Epidermal melanocyte (primary cell): ENCODE measurements around the gene TEAD4.
A peak's percentile ranks its signal among the peaks of the same experiment; 100 is the strongest.

Experiments used
- DNase-seq: peaks from one replicate; pipeline ENCODE4 v3.0.0; 2011; ENCODE audit warnings: low spot score; ENCODE audit not compliant: insufficient read length

The TEAD4 gene

GRCh38 chr12:3032161-3032560 lies 73.0 kb downstream of the TEAD4 start:
- no peak for DNase-seq

- no peak for DNase-seq
These were observed 73.8 kb downstream of the TEAD4 start for GRCh38 chr12:3032770-3033538.

DNA sequence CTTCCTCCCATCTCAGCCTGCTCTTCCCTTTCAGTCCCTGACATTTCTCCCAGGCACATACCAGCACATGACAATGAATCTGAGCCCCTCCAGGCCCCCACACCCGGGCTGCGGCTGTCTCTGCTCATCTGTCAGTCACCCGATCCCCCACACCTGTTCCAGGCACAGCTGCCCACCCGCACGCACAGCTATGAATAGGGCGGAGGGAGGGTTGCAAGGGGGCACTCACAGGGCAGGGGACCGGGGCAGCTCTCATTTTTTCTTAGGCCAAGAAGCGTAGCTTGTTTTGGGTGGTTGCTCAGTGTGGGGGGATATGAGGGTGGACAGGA lies 74.3 kb downstream of the TEAD4 start:
- DNase-seq, result no peak

- peak; percentile 88 for DNase-seq
These were observed 75.0 kb downstream of the TEAD4 start for GRCh38 chr12:3034067-3034750.

GRCh38 chr12:3035171-3035570 lies 76.0 kb downstream of the TEAD4 start:
- DNase-seq, result no peak

- no peak for DNase-seq
These were observed 76.9 kb downstream of the TEAD4 start for GRCh38 chr12:3035815-3036702.

- DNase-seq, result no peak
These were observed 77.9 kb downstream of the TEAD4 start for GRCh38 chr12:3036901-3037600.

DNA sequence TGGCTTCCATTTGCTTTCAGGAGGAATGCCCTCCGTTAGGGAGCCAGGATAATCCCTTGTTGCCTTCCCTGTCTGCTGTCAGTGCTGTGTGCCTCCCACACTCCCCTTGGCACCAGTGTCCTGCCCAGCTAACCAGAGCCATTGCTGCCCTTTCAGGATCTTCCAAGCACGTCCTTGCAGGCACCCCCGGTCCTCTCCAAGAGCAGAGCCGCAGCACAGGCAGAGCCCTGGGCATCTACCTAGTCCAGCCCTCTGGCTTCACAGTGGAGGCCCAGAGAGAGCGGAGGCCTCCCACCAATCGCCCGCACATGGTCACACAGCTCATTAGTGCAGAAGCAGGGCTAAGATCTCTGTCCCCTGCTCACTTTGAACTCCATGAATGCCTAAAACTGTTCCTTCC lies 79.0 kb downstream of the TEAD4 start:
- no peak for DNase-seq

DNA sequence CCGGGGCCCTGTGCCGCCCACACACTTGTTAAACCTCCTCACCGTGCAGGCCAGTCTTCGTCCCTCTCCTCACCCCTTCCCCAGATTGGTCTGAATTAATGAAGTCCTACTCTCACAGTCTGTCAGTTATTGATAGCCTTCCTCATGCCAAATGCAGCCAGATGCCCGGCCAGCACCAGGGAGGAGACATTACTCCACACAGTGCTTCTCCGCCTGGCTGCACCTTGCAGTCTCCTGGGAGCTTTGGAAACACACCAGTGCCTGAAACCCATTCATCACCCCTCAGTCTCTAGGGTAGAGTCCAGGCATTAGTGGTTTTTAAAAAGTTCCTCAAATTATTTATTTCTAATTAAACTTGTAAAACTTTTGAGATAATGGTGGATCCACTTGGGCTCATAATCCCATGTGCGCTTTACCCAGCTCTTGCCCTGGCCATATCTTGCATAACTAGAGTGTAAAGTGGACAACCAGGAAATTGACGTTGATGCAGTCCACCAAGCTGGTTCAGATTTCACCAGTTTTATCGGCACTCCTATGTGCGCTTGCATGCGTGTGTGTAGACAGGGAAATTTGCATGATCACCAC lies 79.8 kb downstream of the TEAD4 start:
- no peak for DNase-seq

DNA sequence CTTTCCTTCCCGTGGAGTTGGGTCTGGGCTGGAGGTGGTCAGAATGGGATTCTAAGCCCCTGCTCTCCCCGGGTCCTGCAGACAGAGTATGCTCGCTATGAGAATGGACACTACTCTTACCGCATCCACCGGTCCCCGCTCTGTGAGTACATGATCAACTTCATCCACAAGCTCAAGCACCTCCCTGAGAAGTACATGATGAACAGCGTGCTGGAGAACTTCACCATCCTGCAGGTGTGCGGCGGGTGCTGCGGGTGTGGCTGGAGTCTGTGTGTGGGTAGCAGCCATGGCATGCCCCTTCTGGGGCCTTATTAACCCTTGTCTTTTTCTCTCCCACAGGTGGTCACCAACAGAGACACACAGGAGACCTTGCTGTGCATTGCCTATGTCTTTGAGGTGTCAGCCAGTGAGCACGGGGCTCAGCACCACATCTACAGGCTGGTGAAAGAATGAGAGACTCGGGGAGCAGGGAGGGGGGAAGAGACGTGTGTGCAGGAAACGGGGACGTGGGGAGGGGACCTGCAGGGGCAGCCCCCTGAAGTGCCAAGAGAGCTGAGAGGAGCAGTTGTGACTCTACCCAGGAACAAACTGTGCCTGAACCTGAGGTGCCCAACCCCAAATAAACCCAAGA lies 80.9 kb downstream of the TEAD4 start:
- no peak for DNase-seq

DNA sequence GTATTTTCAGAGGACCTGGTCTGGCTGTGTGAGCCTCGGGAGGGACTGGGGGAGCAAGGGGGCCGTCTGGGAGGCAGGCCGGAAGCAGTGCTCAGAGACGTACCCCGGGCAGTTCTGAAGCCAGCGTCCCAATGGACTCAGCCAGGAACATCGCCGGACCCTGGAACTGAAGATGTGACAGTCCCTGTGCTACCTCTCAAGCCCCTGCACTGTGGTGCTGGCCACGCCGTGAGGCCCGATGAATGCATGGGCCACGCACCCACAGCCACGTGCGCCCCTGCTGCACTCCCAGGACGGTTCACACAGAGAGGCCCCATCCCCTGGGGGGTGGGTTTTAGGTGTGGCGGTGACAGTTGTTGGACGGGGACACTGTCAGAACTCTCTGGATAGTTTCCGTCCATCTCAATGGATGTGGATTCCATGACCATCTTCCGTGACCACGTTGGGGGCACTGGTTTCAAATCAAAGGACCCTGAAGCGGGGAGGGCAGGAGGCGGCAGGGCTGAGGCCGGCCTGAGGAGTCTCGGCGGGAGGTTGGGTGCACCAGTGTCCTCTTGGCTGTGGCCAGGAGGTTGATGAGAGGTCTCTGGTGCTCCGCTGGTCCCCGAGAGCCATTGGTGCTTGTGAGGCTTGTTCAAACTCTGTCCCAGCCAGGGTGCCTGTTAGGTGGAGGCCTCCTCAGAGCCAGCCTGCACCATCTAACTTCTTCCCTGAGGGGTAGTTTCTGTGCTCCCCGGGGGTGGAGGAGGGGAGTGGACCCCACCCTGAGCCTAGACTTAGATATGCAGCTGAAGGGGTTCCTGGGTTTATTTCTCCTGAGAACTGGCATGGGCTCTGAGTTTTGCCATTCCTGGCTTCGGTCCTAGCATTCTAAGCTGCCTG lies 81.7 kb downstream of the TEAD4 start:
- no peak for DNase-seq

DNA sequence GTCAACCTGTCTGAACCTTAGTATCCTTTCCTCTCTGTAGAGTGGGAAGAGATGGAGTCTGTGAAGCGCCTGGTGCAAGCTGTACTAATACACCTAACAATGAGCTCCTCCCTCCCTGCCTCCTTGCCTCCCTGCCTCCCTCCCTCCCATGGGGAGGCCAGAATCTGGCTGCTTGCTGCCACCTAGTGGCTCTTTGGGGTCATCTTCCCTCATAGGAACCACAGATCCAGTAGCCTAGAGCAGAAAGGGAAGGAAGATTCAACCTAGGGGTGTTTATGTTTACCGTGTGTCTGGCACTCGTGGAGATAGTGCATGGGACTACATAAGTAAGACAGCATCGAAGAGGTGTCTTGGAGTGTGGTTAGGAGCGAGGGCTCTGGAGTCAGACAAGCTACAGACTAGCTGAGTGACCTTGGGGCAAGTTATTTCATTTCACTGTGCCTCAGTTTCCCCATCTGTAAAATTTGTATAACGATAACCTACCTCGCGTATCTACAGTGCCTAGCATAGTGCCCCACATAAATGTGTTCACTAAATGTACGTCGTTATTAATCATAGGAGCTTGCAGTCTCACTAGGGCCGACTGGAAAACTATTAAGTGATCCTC lies 82.5 kb downstream of the TEAD4 start:
- peak; percentile 96 for DNase-seq

- no peak for DNase-seq
These were observed 83.2 kb downstream of the TEAD4 start for GRCh38 chr12:3042394-3042793.

DNA sequence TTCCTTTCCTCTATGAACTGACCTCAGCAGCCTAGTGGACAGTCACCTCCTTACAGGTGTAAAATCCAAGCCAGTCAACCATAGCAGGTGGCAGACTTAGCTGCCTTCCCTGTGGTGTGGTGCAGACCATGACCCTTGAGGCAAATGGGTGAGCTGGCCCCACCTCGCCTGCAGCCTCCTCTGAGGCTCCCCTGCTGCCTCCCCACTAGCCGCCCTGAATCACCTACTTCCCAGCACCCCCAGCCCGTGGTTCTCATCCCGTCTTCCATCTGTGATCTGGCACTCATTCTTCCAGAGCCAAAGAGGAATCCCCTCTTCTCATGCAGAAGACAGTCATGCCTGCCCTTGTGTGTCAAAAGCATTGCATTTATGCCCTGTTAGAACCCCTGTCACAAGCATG lies 83.6 kb downstream of the TEAD4 start:
- DNase-seq, result no peak

DNA sequence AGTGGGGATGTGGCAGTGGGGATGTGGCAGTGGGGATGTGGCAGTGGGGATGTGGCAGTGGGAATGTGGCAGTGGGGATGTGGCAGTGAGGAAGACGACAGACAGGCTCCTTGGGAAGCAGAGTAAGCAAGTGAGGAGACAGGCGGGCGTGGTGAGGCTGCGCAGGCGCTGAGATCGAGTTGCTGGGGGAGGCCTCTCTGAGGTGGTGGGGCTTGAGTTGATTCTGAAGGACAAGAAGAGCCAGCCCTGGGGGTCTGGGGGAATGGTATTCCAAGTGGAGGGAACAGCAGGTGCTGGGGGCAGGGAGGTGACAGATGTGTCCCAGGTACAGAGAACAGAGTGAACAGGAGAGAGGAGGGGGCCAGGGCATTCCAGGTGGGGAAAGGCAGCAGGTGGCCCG lies 84.2 kb downstream of the TEAD4 start:
- no peak for DNase-seq

DNA sequence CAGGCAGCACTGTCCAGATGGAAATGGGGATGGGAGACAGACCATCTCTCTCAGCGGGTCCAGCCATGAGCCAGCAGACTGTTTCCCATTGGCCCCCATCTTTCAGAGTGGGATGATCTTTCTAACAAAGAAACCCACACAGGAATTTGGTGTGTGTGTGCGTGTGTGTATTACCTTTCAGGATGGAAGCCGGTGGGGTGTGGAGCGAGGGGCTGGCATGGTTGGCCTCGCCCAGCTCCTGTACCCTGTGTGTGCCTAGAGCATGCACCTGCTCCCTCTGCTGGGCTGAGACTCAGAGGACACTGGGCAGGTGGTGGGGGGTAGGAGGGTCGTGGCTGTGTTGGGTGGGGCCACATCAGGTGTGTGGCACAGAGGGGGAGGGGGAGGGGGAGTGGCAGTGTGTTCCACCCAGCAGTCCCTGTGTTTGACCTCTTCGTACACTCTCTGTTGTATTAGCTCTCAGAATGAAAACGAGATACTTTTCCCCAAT lies 85.0 kb downstream of the TEAD4 start:
- no peak for DNase-seq

GRCh38 chr12:3045494-3045893 lies 86.3 kb downstream of the TEAD4 start:
- DNase-seq, result no peak

GRCh38 chr12:3045989-3046388 lies 86.8 kb downstream of the TEAD4 start:
- DNase-seq, result no peak
